Fibroblast of skin of left biceps (primary cell): Measurements from ENCODE around the gene ENKD1.

Experiments used
- DNase-seq, 2 experiments: peaks; one replicate each; pipeline ENCODE4 v3.0.0-alpha.2; 2013; ENCODE audit warnings: low read depth in 2 of 2

The ENKD1 gene

GRCh38 chr16:67663877-67664222, 2.7 kb downstream of the ENKD1 start:
- DNase-seq = no peak

DNA sequence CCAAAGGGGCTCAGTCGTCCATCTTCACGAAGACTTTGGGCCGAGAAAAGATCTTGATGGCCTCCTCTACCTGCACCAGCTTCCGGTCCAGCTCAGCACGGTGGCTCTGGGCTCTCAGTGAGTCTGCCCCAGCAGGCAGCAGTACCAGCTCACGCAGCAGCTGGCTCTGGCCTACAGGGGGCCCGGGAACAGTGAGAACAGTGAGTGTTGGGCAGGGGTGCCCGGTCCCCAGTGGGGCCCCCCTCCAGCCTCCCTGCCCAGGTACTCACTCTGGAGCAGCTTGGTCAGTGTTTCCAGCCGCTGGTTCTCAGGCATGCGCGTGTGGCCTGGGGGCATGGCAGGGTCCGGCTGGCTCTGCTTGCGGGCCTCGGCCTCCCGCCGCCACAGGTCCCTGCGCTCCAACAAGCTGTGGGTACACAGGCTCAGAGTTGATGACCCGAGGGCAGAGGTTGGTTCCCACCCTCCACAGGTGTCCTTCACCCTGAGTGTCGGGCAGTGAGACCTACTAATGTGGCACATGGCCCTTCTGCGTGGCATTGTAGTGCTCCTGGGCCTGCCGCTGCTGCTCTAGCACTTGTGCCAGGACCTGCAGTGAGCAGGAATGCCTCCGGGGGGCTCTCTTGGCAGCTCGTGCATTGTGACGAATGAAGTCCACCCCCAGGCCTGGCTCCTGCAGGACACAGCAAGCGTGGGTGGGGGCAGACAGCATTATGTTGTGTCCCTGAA, 3.2 kb downstream of the ENKD1 start:
- no peak for DNase-seq

DNA sequence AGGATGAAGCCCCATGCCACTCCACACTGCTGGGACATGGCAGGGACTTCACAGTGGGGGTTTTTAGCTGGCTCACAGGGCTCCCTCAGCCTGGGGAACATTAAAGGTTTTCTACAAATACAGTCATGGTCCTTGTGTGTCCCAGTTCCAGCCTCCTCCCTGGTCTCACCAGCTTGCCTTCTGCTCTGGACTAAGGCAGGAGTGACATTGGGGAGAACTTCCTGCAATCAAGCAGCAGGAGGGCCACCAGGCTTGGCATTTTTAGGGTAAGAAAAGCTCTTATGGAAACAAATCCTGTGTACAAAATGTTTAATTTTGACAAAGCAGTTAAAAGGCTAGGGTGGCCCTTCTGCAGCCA, 3.9 kb downstream of the ENKD1 start:
- no peak for DNase-seq

DNA sequence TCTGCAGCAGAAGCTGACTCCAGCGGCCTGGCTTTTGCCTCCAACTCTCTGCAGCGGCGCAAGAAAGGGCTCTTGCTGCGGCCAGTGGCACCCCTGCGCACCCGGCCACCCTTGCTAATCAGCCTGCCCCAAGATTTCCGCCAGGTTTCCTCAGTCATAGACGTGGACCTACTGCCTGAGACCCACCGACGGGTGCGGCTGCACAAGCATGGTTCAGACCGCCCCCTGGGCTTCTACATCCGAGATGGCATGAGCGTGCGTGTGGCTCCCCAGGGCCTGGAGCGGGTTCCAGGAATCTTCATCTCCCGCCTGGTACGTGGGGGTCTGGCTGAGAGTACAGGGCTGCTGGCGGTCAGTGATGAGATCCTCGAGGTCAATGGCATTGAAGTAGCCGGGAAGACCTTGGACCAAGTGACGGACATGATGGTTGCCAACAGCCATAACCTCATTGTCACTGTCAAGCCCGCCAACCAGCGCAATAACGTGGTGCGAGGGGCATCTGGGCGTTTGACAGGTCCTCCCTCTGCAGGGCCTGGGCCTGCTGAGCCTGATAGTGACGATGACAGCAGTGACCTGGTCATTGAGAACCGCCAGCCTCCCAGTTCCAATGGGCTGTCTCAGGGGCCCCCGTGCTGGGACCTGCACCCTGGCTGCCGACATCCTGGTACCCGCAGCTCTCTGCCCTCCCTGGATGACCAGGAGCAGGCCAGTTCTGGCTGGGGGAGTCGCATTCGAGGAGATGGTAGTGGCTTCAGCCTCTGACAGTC, 4.5 kb downstream of the ENKD1 start:
- no peak for DNase-seq

DNA sequence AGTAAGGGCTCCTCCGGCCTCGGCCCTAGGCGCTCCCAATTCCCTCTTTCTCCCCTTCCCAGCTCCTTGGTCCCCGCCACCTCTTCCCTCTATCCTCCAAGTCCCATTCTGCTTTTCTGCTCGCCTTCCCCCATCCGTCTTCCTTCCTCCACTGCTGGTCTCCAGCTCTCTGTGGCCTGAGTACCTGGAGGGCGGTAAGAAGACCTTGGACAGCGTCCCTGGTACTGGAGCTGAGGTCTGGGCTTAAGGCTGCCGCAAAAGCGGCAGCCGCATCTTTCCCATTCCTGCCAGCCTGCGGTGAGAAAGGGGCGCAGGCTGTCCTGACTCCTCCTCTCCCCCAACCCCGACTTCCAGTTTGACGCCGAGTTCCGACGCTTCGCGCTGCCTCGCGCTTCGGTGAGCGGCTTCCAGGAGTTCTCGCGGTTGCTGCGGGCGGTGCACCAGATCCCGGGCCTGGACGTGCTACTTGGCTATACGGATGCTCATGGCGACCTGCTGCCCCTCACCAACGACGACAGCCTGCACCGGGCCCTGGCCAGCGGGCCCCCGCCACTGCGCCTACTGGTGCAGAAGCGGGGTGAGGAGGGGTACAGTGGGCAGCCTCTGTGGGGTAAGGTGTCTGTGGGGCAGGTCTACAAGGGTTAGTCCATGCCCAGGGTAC, 5.3 kb downstream of the ENKD1 start:
- no peak for DNase-seq

- DNase-seq = peak; percentile 88 to 91
Observed at GRCh38 chr16:67660564-67661028, 6.0 kb downstream of the ENKD1 start, which contains the start of gene PARD6A. Gene PARD6A, plus strand, starts transcription at chr16:67660960. Its CDS starts 79 bp downstream, at chr16:67661039.

GRCh38 chr16:67659675-67660563, 6.6 kb downstream of the ENKD1 start, which contains the start of gene ACD:
Gene ACD, minus strand, starts transcription at chr16:67660260. Its CDS starts 40 bp downstream, at chr16:67660220.
- peak; percentile 67 to 71 for DNase-seq

DNA sequence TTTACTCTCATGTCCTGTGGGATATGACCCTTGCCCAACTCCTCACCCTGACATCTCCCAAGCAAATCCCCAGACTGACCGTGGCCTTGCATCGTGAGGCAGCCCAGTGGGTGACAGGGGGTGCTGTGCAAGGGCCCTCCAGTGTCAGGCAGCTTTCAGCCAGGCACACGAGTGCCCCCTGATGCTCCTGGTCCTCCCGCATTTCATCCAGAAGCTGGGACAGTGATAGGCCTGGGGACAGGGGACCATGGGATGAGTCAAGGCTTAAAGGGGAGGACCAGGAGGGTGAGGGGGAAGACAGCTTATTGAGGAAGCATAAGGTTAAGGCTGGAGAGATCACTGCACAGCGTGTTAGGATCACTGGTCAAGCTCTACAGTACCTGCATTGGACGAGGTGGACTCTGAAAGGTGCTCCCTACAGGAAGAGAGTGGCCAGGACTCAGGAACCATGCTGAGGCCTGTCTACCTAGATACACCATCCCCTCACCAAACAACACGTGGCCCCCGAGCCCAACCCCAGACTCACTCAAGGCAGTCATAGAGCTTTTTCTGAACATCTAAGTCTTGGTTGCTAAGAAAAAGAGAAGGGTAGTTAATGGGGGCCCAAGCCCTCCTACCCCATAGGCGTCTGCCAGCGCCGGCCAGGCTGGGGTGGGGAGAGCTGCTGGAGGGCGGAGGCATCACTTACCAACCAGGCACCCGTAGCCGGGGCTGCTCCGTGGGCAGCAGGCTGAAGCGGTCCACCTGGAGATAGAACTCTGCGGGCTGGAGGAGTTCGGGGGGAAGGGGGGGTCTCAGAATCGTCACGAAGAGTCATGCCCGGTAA, 7.5 kb downstream of the ENKD1 start:
- no peak for DNase-seq

- no peak for DNase-seq
Observed at GRCh38 chr16:67657751-67658518, 8.6 kb downstream of the ENKD1 start.

DNA sequence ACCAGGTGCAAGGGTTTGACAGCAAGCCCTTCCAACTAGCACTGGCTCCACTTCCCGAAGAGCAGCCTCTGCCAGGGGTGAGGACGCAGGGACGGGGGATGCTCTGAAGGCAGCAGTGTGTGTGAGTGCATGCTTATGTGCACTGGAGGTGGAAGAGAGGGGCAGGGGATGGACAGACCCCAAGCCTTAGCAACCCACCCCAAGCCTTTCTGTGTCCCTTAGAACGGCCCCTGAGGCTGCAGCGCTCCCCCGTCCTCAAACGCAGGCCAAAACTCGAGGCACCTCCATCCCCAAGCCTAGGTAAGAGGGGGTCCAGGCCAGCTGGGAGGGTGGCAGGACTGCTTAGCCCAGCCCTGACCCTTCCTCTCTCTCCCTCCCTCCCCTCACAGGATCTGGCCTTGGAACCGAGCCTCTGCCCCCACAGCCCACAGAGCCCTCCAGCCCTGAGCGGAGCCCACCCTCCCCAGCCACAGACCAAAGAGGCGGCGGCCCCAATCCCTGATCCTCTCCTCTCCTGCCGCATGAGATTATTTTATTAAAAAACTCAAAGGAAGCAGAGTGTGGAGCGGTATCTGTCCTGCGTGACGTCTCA, 9.4 kb downstream of the ENKD1 start:
- DNase-seq = no peak

GRCh38 chr16:67656344-67657016, 10.1 kb downstream of the ENKD1 start:
- no peak for DNase-seq

DNA sequence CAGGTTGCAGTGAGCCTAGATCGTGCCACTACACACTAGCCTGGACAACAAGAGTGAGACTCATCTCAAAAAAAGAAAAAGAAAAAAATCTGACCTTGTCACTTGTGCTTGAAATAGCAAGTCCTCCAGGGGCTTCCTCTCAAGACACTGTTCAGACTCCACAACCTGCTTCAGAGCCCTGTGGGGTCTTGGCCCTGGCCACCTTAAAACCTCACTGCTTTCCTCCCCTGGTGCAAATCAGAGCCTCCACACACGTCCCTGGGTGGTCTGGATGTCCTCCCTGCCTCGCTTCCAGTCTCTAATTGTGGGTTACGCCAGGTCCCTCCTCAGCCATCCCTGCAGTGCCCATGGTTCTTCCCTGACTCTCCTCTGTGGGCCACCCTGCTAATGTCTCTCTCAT, 11.2 kb downstream of the ENKD1 start:
- no peak for DNase-seq

GRCh38 chr16:67654403-67654911, 12.1 kb downstream of the ENKD1 start:
- DNase-seq = no peak

GRCh38 chr16:67653789-67654402, 12.7 kb downstream of the ENKD1 start:
- no peak for DNase-seq

DNA sequence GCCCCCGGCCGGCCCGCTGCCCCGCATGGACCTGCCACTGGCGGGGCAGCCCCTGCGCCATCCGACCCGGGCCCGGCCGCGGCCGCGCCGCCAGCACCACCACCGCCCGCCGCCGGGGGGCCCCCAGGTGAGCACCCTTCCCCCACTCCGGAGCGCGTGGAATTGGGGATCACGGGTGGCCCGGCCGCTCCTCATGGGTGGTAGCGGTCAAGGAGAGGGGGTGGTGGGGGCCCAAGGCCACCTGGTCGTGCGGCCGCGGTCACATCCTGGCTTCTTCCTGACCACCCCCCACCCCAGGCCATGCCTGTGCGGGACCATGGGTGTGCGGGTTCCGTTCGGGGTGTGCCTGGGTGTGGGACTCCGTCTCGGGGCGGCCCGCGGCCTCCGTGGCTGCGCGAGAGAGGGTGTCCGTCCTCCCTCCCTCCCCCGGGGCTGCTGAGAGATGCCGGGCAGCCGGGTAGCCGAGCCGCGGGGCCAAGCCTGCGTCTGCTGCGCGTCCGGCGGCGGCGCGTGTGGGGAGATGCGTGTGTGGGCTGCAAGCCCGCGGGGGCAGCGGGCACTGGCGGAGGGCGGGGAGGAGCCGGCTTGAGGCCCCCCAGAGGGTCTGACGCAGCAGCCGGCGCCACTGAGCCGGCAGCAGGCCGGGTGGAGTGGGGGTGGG, 13.3 kb downstream of the ENKD1 start:
- no peak for DNase-seq

DNA sequence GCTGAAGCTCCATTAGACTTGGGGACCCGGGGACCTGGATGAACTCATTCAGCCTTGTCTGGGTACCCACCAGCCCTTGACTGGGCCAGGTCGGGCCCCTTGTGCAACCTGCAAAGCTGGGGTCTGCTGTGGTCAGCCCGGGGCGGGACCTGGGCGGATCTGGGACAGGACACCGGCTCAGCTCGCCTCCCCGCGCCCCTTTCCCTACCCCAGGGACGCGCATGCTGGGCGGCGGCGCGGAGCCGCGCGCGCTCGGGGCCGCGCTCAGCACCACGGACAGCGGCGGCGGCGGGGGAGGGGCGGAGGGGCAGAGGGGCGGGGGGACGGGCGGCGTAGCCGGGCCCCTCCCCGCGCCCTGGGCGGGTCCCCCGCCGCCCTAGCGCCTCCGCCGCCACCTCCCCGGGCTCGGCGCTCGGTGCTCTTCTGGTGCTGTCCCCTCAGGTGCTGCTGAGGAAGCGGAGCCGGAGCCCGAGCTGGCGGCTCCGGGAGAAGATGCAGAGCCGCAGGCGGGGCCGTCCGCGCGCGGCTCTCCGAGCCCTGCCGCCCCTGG, 13.9 kb downstream of the ENKD1 start:
- no peak for DNase-seq

DNA sequence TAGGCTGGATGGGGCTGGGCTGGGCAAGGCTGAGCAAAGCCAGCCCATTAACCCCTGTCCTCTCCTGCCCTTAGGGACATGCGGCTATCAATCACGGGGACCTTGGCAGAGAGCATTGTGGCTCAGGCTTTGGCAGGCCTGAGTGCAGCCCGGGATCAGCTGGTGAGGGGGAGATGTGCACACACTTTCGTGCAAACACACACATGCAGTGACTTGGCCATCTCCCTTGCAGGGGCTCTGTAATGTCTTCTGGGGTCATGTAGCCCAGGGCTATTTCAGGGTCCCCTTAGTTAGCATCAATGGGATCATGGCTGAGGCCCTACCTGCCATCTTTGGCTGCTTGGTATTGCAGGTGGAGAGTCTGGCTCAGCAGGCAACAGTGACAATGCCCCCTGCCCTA, 14.7 kb downstream of the ENKD1 start:
- DNase-seq = no peak
